SU-DHL-6 (cell line): Measurements from ENCODE around the gene SOCS6.

Experiments
- H2AFZ ChIP-seq: fragments of 200-600 bp; sonication (generic); 2 replicates; pipeline ENCODE4 v1.6.1; 2014; ENCODE audit warnings: low read depth, mild to moderate bottlenecking, moderate library complexity, mixed read lengths, antibody characterized with exemption, low read length; ENCODE audit not compliant: severe bottlenecking
- H3F3A ChIP-seq: fragments of 200-600 bp; shearing (Covaris generic); 2 replicates; pipeline ENCODE4 v1.6.0; 2016; ENCODE audit warnings: antibody characterized with exemption, mild to moderate bottlenecking; ENCODE audit not compliant: insufficient read depth
- H3K27ac ChIP-seq: fragments of 200-600 bp; sonication (generic); 2 replicates; pipeline ENCODE4 v1.5.1; 2016; ENCODE audit warnings: low read depth, mild to moderate bottlenecking, low read length, moderate library complexity, mixed read lengths
- H3K27me3 ChIP-seq: fragments of 200-600 bp; sonication (generic), shearing (Covaris generic); 2 replicates; pipeline ENCODE4 v1.6.0; 2014; ENCODE audit warnings: mild to moderate bottlenecking, low read length
- H3K36me3 ChIP-seq: fragments of 200-600 bp; sonication (generic); 2 replicates; pipeline ENCODE4 v1.6.1; 2014; ENCODE audit warnings: mild to moderate bottlenecking, low read length, mixed read lengths
- H3K4me2 ChIP-seq: fragments of 300-600, 200-600 bp; shearing (Covaris generic), sonication (generic); 2 replicates; pipeline ENCODE4 v1.6.0; 2014; ENCODE audit warnings: low read length, low read depth, mild to moderate bottlenecking; ENCODE audit not compliant: poor library complexity, severe bottlenecking
- H3K4me3 ChIP-seq: fragments of 200-600 bp; sonication (generic); 2 replicates; pipeline ENCODE4 v1.5.1; 2014; ENCODE audit warnings: antibody characterized with exemption, low read length, mild to moderate bottlenecking, mixed read lengths; ENCODE audit not compliant: insufficient read depth, poor library complexity, severe bottlenecking
- H3K79me2 ChIP-seq: fragments of 200-600 bp; sonication (generic); 2 replicates; pipeline ENCODE4 v1.6.1; 2014; ENCODE audit warnings: mild to moderate bottlenecking, low read length, moderate library complexity; ENCODE audit not compliant: insufficient read depth
- H3K9ac ChIP-seq: fragments of 200-600 bp; sonication (generic); 2 replicates; pipeline ENCODE4 v1.7.0; 2014; ENCODE audit warnings: mild to moderate bottlenecking, low read length
- H3K9me2 ChIP-seq: fragments of 200-600 bp; sonication (generic); replicated peaks from 2 replicates; pipeline ENCODE4 v1.6.1; 2014; ENCODE audit warnings: low read length; ENCODE audit not compliant: insufficient read depth
- H3K9me3 ChIP-seq: fragments of 200-600 bp; sonication (generic); 2 replicates; pipeline ENCODE4 v1.6.1; 2014; ENCODE audit warnings: low read length, mixed read lengths; ENCODE audit not compliant: insufficient read depth
- H4K20me1 ChIP-seq: fragments of 200-600 bp; sonication (generic); 2 replicates; pipeline ENCODE4 v1.6.1; 2014; ENCODE audit warnings: low read depth, mild to moderate bottlenecking, antibody characterized with exemption, low read length, moderate library complexity, mixed read lengths
- EZH2phosphoT487 ChIP-seq: fragments of 200-600 bp; sonication (generic), shearing (Covaris generic); conservative IDR thresholded peaks from 2 replicates; pipeline ENCODE4 v1.6.1; 2018; ENCODE audit warnings: mild to moderate bottlenecking, antibody characterized with exemption, low read length, moderate library complexity, mixed read lengths
- TF ChIP-seq, protein P1 (sequence below): fragments of 200-600 bp; sonication (generic); IDR thresholded peaks from one replicate; pipeline ENCODE4 v1.5.1; 2017; ENCODE audit warnings: antibody characterized with exemption, mild to moderate bottlenecking, low read length, moderate library complexity; ENCODE audit not compliant: insufficient read depth, poor library complexity, severe bottlenecking

The SOCS6 gene

DNA sequence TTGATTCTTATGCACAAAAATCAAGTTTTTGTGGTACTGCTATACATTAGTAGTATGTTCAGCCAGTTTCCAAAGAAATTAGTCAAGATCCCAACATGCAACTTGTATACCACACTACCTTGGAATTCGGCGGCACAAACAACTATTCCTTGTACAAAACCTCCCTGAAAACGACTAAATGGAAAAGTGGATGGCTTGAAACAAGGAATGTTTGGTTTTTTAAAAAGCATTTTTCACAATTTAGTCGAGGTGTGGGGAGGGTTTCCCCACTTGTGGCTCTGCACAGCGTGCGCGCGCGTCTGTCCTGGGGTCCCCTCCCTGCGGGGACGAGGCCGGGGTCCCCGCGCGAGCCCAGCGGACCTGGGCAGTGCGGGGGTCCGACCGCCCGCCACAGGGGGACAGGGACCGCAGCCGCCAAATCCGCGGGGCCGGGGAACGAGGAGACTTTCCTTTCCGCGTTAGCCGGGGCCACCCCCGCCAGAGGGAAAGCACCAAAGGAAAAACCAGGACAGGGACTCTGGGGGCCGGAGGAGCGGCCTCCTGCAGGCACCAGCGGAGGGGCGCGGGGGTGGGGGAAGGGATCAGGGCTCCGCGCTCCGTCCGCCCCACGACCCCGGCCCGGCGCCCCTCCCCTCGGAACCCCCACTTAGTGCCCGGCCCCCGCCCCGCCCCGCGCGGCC, 534 bp upstream of the SOCS6 start:
- Histone ChIP-seq H3K27me3 (no peaks in the 10 kb centered on the region), H3K27ac (no peak overlapping the region), H2AFZ (no peak overlapping the region), H3K9me2 (no peaks in the 10 kb centered on the region), H3K79me2 (no peaks in the 10 kb centered on the region), H3K4me3 (no peak overlapping the region), H3K9me3 (no peaks in the 10 kb centered on the region), H3K36me3 (no peaks in the 10 kb centered on the region), H4K20me1 (no peaks in the 10 kb centered on the region), H3F3A (no peaks in the 10 kb centered on the region), H3K9ac (no peak overlapping the region), H3K4me2 (no peak overlapping the region)
- no peak for TF ChIP-seq EZH2phosphoT487
- TF ChIP-seq, protein P1, sequence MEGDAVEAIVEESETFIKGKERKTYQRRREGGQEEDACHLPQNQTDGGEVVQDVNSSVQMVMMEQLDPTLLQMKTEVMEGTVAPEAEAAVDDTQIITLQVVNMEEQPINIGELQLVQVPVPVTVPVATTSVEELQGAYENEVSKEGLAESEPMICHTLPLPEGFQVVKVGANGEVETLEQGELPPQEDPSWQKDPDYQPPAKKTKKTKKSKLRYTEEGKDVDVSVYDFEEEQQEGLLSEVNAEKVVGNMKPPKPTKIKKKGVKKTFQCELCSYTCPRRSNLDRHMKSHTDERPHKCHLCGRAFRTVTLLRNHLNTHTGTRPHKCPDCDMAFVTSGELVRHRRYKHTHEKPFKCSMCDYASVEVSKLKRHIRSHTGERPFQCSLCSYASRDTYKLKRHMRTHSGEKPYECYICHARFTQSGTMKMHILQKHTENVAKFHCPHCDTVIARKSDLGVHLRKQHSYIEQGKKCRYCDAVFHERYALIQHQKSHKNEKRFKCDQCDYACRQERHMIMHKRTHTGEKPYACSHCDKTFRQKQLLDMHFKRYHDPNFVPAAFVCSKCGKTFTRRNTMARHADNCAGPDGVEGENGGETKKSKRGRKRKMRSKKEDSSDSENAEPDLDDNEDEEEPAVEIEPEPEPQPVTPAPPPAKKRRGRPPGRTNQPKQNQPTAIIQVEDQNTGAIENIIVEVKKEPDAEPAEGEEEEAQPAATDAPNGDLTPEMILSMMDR: no peak

DNA sequence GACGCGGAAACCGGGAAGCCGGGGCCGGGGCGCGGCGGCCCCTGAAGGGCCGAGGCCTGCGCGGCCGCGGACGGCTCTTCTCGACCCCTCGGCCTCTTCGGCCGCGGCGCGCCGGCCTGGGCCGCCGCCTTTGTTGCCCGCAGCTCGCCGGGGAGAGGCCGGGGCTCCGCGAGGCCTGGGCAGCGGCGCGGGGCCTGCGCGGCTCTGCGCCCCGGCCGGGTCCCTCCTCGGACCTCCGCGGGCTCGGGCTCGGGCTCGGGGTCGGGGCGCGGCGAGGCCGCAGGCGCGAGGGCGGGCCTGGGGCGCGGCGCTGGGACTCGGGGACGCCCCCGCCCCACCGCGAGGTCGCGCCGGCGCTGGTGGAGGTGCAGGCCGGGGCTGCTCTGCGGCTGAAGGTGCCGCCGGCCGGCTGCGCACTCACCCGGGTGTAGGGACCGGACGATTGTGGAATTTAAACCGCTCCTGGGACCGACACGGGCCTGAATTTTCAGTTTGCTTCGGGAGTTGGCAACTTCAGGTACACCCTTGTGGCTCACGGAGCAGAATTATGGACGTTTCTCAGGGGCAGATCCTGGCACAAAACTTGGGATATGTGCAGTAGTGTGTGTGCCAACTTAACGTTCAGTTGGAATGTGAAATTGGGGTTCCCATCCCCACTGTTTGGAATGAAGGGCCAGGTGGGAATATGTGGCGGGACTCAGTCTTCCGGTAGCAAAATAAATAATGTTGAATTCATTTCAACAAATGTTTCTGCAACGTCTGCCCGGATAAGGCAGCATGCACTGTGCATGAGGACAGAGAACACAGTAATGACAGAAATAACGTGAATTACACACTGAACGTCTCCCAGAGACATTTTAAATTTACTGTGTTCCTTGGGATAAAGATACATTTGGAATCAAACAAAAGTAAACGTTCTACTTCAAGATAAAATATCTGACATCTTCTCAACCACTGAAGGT, 787 bp downstream of the SOCS6 start:
- Histone ChIP-seq H3K27me3 (no peaks in the 10 kb centered on the region), H3K4me3 (no peak overlapping the region), H4K20me1 (no peaks in the 10 kb centered on the region), H3K79me2 (no peaks in the 10 kb centered on the region), H3K36me3 (no peaks in the 10 kb centered on the region), H3F3A (no peaks in the 10 kb centered on the region), H3K9ac (no peak overlapping the region), H3K4me2 (no peak overlapping the region), H3K9me2 (no peaks in the 10 kb centered on the region), H3K9me3 (no peaks in the 10 kb centered on the region), H3K27ac (no peak overlapping the region), H2AFZ (no peak overlapping the region)
- TF ChIP-seq EZH2phosphoT487: no peak
- TF ChIP-seq, protein P1: no peak

DNA sequence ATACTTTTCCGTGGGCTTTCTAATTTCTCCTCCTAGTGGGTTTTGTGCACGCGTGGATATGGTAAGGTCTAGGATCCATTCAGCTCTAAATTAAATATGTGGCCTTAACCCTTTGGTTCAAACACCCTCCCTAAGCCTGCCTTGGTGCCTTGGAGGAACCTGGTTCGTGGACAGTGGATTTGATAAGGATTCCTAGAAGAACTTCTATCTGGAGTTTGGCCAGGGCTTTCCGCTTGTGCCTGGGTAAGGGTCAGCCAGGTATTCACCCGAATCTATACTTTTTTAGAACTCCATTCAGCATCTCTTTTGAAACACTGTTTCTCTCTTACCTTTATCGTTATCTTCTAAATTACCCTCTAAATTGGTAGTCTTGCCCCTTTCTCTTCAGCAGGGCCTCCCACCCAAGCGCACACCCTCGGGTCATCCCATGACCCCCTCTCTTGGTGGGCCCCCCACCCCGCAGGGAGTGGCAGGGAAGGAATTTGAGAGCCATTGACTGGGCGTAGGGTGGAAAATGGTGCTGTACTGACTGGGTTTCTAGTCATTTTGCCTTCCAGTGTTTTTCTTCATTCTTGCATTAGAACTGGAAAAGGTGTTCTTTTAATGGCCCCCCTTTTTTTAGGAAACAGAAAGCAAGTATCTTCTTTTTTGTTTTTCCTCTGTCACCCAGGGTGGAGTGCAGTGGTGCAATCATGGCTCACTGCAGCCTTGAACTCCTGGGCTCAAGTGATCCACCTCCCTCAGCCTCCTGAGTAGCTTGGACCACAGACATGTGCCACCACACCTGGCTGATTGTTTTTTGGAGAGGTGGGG, 1.8 kb downstream of the SOCS6 start:
- H3K9ac ChIP-seq: no peak overlapping the region
- H3K27ac ChIP-seq: no peak overlapping the region
- H3K36me3 ChIP-seq: no peaks in the 10 kb centered on the region
- H2AFZ ChIP-seq: no peak overlapping the region
- H3K4me2 ChIP-seq: no peak overlapping the region
- no peak overlapping the region for H3K4me3 ChIP-seq
- no peaks in the 10 kb centered on the region for H3K79me2 ChIP-seq
- H3K27me3 ChIP-seq: no peaks in the 10 kb centered on the region
- no peaks in the 10 kb centered on the region for H3K9me3 ChIP-seq
- H3K9me2 ChIP-seq: no peaks in the 10 kb centered on the region
- H4K20me1 ChIP-seq: no peaks in the 10 kb centered on the region
- TF ChIP-seq, protein P1: no peak
- no peak for TF ChIP-seq EZH2phosphoT487
- no peaks in the 10 kb centered on the region for H3F3A ChIP-seq
